SK-N-SH treated with all-trans-retinoic acid at 6 μM for 48 hours (cell line): ENCODE data around the gene ADPRHL1.

Experiments used
- BACH2 ChIP-seq: fragments of 250-450 bp; sonication (Bioruptor Pico); IDR thresholded peaks from 2 replicates; pipeline ENCODE4 v1.9.0; 2021; ENCODE audit warnings: mild to moderate bottlenecking, borderline replicate concordance
- CSDC2 ChIP-seq: fragments of 250-450 bp; sonication (Bioruptor Pico); IDR thresholded peaks from 2 replicates; pipeline ENCODE4 v1.5.0; 2020; ENCODE audit warnings: mild to moderate bottlenecking, moderate library complexity
- GLIS3 ChIP-seq: fragments of 250-450 bp; sonication (Bioruptor Pico); IDR thresholded peaks from 2 replicates; pipeline ENCODE4 v1.5.0; 2020; ENCODE audit warnings: mild to moderate bottlenecking, moderate library complexity
- PPARA ChIP-seq: fragments of 250-450 bp; sonication (Bioruptor Pico); IDR thresholded peaks from 2 replicates; pipeline ENCODE4 v1.5.0; 2020; ENCODE audit warnings: mild to moderate bottlenecking, borderline replicate concordance
- RARB ChIP-seq: fragments of 250-450 bp; sonication (Bioruptor Pico); IDR thresholded peaks from 2 replicates; pipeline ENCODE4 v1.8.0; 2021; ENCODE audit warnings: mild to moderate bottlenecking, moderate library complexity
- TOX ChIP-seq: fragments of 250-450 bp; sonication (Bioruptor Pico); IDR thresholded peaks from 2 replicates; pipeline ENCODE4 v1.8.0; 2021; ENCODE audit warnings: mild to moderate bottlenecking, moderate library complexity, borderline replicate concordance
- TSHZ2 ChIP-seq: fragments of 250-450 bp; sonication (Bioruptor Pico); IDR thresholded peaks from 2 replicates; pipeline ENCODE4 v1.5.0; 2020; ENCODE audit warnings: mild to moderate bottlenecking, moderate library complexity
- ZFP30 ChIP-seq: fragments of 450-650 bp; formaldehyde crosslinking; IDR thresholded peaks from 2 replicates; pipeline ENCODE4 v1.5.0; 2022; ENCODE audit warnings: mild to moderate bottlenecking, moderate library complexity
- ZNF565 ChIP-seq: fragments of 450-650 bp; formaldehyde crosslinking; conservative IDR thresholded peaks from 2 replicates; pipeline ENCODE4 v1.5.0; 2020; ENCODE audit warnings: low read depth, mild to moderate bottlenecking, moderate library complexity
- ZNF8 ChIP-seq: fragments of 450-650 bp; formaldehyde crosslinking; IDR thresholded peaks from 2 replicates; pipeline ENCODE4 v1.5.0; 2020; ENCODE audit warnings: mild to moderate bottlenecking, moderate library complexity
- TF ChIP-seq, protein P1 (sequence below): fragments of 250-450 bp; sonication (Bioruptor Pico); IDR thresholded peaks from 2 replicates; pipeline ENCODE4 v1.8.0; 2020; ENCODE audit warnings: mild to moderate bottlenecking, moderate library complexity, borderline replicate concordance

DNA sequence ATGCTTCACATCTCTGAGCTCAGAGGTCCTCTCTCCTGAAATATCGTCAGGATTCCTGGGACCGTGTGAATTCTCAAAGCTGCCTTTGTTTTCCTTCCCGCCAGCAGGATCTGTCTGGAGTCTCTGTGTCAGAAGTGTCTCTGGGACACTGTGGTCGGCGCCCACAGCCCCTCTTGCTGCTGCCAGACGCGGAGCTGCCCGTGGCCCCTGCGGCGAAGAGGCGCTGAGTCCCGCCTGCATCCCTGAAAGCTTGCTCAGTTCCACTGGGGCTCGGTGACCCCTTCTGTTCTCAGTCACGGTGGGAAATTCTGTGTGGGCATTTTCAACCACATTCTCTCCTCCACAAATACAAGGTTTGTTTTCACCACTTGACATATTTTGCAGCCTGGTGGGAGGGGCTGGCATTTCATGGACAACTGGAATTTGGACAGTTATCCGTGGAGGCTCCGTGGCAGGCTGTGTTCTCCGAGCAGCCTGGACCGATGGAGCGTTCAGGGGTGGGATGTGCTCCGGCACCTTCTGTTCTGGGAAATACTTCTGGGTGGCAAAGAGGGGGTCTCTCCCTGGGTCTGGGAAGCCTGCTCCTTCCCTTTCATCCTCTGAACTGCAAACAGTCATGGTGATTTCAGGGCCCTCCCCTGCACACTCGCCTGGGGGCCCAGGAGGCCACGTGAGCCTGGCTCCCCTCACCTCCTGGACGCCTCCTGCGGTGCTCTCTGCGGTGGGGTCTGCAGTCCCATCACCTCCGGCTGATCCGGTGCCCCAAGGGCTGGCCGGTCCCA lies 46.8 kb downstream of the ADPRHL1 start:
- TF ChIP-seq ZNF565 (CRISPR knock-in tag) (no peak), PPARA (CRISPR knock-in tag) (no peak), ZFP30 (CRISPR knock-in tag) (no peak), CSDC2 (no peak), RARB (no peak), ZNF8 (CRISPR knock-in tag) (no peak), TSHZ2 (CRISPR knock-in tag) (no peak), GLIS3 (CRISPR knock-in tag) (no peak), BACH2 (no peak), TOX (no peak)
- TF ChIP-seq, protein P1, sequence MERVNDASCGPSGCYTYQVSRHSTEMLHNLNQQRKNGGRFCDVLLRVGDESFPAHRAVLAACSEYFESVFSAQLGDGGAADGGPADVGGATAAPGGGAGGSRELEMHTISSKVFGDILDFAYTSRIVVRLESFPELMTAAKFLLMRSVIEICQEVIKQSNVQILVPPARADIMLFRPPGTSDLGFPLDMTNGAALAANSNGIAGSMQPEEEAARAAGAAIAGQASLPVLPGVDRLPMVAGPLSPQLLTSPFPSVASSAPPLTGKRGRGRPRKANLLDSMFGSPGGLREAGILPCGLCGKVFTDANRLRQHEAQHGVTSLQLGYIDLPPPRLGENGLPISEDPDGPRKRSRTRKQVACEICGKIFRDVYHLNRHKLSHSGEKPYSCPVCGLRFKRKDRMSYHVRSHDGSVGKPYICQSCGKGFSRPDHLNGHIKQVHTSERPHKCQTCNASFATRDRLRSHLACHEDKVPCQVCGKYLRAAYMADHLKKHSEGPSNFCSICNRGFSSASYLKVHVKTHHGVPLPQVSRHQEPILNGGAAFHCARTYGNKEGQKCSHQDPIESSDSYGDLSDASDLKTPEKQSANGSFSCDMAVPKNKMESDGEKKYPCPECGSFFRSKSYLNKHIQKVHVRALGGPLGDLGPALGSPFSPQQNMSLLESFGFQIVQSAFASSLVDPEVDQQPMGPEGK (CRISPR knock-in tag) = no peak
